Activated B cell treated with CpG ODN at 0.5 μM for 24 hours (primary cell): ENCODE measurements around the gene CLSTN1. TPM values are rescaled to one million over a fixed set of nuclear protein-coding genes. Genes with fewer than 3 reads are reported as not detected.

Experiments
- ATAC-seq: fragments of 200-7000 bp; cut with Tn5 transposase; one replicate; pipeline ENCODE4 v1.10.0; 2021; ENCODE audit warnings: low read depth, mild to moderate bottlenecking, moderate library complexity
- CTCF ChIA-PET: fragments of 350-600 bp; sonication (Branson Sonifier 250); formaldehyde crosslinking; loops from one replicate; lab custom pipeline; 2021; ENCODE audit warnings: antibody characterized with exemption; lab: Charles Lee
- POLR2A ChIA-PET: fragments of 350-600 bp; sonication (Branson Sonifier 250); formaldehyde crosslinking; loops from one replicate; lab custom pipeline; 2021; ENCODE audit warnings: antibody characterized with exemption; lab: Charles Lee
- DNase-seq: peaks from one replicate; pipeline ENCODE4 v3.0.0; 2022
- H3K27ac Mint-ChIP-seq: one replicate; pipeline ENCODE4 v1.8.0; 2020; ENCODE audit warnings: mixed read lengths
- H3K27me3 Mint-ChIP-seq: one replicate; pipeline ENCODE4 v1.8.0; 2021; ENCODE audit warnings: mixed read lengths
- H3K36me3 Mint-ChIP-seq: one replicate; pipeline ENCODE4 v1.8.0; 2021; ENCODE audit warnings: low read depth, mixed read lengths
- H3K4me1 Mint-ChIP-seq: one replicate; pipeline ENCODE4 v1.8.0; 2021; ENCODE audit warnings: mixed read lengths
- H3K4me3 Mint-ChIP-seq: one replicate; pipeline ENCODE4 v1.8.0; 2020; ENCODE audit warnings: mild to moderate bottlenecking, mixed read lengths
- H3K9me3 Mint-ChIP-seq: one replicate; pipeline ENCODE4 v1.8.0; 2020; ENCODE audit warnings: mixed read lengths
- CTCF ChIP-seq: fragments of 200-600 bp; IDR thresholded peaks from one replicate; pipeline ENCODE4 v1.8.0; 2022; ENCODE audit warnings: antibody characterized with exemption, mild to moderate bottlenecking
- intact Hi-C: fragments of 100-400 bp; cut with micrococcal nuclease; formaldehyde crosslinking; loops from one replicate; pipeline ENCODE4 v1.15.1; 2024
- total RNA-seq: library from RNA; stranded (reverse); gene quantifications from 2 replicates; pipeline ENCODE4 v1.2.3, GENCODE V29; 2022

Gene CLSTN1
- total RNA-seq, 1 donor from 2014 or later, result 50.7 TPM

- H3K27me3 Mint-ChIP-seq, result no peaks in the 10 kb centered on the region
- no peaks in the 10 kb centered on the region for H3K36me3 Mint-ChIP-seq
- no peak overlapping the region for H3K27ac Mint-ChIP-seq
- ATAC-seq (no peak), DNase-seq (no peak)
- ChIA-PET POLR2A (no interaction called here), CTCF (no interaction called here)
- H3K4me3 Mint-ChIP-seq, result no peak overlapping the region
- no peaks in the 10 kb centered on the region for H3K9me3 Mint-ChIP-seq
- no peak for TF ChIP-seq CTCF
- peaks cover 13% of the 10 kb centered on the region for H3K4me1 Mint-ChIP-seq
- intact Hi-C loops, result no loop called here
Observed at GRCh38 chr1:9844756-9845155, 21.0 kb upstream of the CLSTN1 start.

- Mint-ChIP-seq H3K9me3 (no peaks in the 10 kb centered on the region), H3K36me3 (no peaks in the 10 kb centered on the region), H3K4me1 (peaks cover 6% of the 10 kb centered on the region), H3K4me3 (no peak overlapping the region), H3K27ac (no peak overlapping the region), H3K27me3 (no peaks in the 10 kb centered on the region)
- intact Hi-C loops, result no loop called here
- DNase-seq, result no peak
- ATAC-seq, result no peak
- POLR2A ChIA-PET, result no interaction called here
- CTCF ChIA-PET, result no interaction called here
- no peak for TF ChIP-seq CTCF
Observed at GRCh38 chr1:9844106-9844505, 20.3 kb upstream of the CLSTN1 start.

GRCh38 chr1:9843576-9843945 lies 19.8 kb upstream of the CLSTN1 start:
- Mint-ChIP-seq H3K27ac (no peak overlapping the region), H3K9me3 (no peaks in the 10 kb centered on the region), H3K36me3 (no peaks in the 10 kb centered on the region), H3K4me1 (peaks cover 6% of the 10 kb centered on the region), H3K4me3 (no peak overlapping the region), H3K27me3 (no peaks in the 10 kb centered on the region)
- CTCF ChIA-PET, result interaction anchor here (1.0 kb wide), 1 partner anchor 17 kb away, joined by 3 read pairs; no protein-coding TSS in a partner anchor
- POLR2A ChIA-PET, result interaction anchor here (0.5 kb wide), 1 partner anchor 185 kb away, joined by 3 read pairs; no protein-coding TSS in a partner anchor
- DNase-seq (no peak), ATAC-seq (no peak)
- intact Hi-C loops, result no loop called here
- TF ChIP-seq CTCF, result no peak

GRCh38 chr1:9842781-9843575 lies 19.2 kb upstream of the CLSTN1 start:
- no peak overlapping the region for H3K27ac Mint-ChIP-seq
- CTCF ChIA-PET, result interaction anchor here (1.0 kb wide), 1 partner anchor 16 kb away, joined by 3 read pairs; no protein-coding TSS in a partner anchor

More at GRCh38 chr1:9842781-9843575, 19.2 kb upstream of the CLSTN1 start:
- POLR2A ChIA-PET, result interaction anchor here (0.5 to 0.6 kb wide), 2 partner anchors 137 to 185 kb away, joined by 3 to 10 read pairs; no protein-coding TSS in a partner anchor
- H3K27me3 Mint-ChIP-seq, result no peaks in the 10 kb centered on the region
- no peak for TF ChIP-seq CTCF
- DNase-seq, result no peak
- no peaks in the 10 kb centered on the region for H3K9me3 Mint-ChIP-seq
- H3K4me3 Mint-ChIP-seq, result no peak overlapping the region
- ATAC-seq, result no peak
- peaks cover 3% of the 10 kb centered on the region for H3K4me1 Mint-ChIP-seq
- H3K36me3 Mint-ChIP-seq, result no peaks in the 10 kb centered on the region
- intact Hi-C loops, result no loop called here
